Mammary epithelial cell (primary cell): ENCODE data around the gene CMSS1.

Source experiments
- EZH2 ChIP-seq: IDR thresholded peaks from 2 replicates; pipeline ENCODE4 v1.6.1; 2012; ENCODE audit warnings: low read length, inconsistent platforms, borderline replicate concordance
- TF ChIP-seq, protein P1 (sequence below), 2 donors: IDR thresholded peaks in 1 of 2; conservative IDR thresholded peaks in 1 of 2; 2 replicates each; pipeline ENCODE4 v1.5.1; 2011 to 2012; ENCODE audit warnings: inconsistent platforms in 2 of 2, low read length in 2 of 2, mild to moderate bottlenecking in 2 of 2, control low read depth in 1 of 2, low read depth in 1 of 2; ENCODE audit not compliant: insufficient read depth in 1 of 2; ENCODE audit errors: extremely low read depth in 1 of 2

DNA sequence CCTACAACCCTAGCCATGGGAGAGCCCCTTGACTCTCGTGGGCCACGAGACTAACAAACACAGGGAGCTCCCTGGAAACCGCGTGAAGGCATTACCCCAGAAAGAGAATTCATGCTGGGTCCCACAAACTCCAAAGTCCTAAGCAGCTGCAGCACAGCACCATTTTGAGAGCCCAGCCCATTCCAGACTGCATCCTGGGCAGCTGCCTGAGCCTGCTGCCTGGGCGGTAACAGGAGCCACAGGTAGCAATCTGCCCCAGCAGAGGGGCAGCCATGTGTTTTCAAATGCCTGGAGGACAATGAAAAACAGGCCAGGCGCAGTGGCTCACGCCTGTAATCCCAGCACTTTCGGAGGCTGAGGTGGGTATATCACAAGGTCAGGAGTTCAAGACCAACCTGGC, 380.2 kb downstream of the CMSS1 start:
- TF ChIP-seq, protein P1, sequence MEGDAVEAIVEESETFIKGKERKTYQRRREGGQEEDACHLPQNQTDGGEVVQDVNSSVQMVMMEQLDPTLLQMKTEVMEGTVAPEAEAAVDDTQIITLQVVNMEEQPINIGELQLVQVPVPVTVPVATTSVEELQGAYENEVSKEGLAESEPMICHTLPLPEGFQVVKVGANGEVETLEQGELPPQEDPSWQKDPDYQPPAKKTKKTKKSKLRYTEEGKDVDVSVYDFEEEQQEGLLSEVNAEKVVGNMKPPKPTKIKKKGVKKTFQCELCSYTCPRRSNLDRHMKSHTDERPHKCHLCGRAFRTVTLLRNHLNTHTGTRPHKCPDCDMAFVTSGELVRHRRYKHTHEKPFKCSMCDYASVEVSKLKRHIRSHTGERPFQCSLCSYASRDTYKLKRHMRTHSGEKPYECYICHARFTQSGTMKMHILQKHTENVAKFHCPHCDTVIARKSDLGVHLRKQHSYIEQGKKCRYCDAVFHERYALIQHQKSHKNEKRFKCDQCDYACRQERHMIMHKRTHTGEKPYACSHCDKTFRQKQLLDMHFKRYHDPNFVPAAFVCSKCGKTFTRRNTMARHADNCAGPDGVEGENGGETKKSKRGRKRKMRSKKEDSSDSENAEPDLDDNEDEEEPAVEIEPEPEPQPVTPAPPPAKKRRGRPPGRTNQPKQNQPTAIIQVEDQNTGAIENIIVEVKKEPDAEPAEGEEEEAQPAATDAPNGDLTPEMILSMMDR (conservative IDR thresholded peaks at IDR 0.05 in 1 of 2, IDR thresholded peaks at IDR 0.05 in 1 of 2; ENCODE audit: extremely low read depth in 1 of 2, insufficient read depth in 1 of 2, low read depth in 1 of 2, low read length in 2 of 2): no peak
- TF ChIP-seq EZH2: no peak
